ENCODE results near the gene CPA3.

Gene CPA3, protein sequence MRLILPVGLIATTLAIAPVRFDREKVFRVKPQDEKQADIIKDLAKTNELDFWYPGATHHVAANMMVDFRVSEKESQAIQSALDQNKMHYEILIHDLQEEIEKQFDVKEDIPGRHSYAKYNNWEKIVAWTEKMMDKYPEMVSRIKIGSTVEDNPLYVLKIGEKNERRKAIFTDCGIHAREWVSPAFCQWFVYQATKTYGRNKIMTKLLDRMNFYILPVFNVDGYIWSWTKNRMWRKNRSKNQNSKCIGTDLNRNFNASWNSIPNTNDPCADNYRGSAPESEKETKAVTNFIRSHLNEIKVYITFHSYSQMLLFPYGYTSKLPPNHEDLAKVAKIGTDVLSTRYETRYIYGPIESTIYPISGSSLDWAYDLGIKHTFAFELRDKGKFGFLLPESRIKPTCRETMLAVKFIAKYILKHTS

DNA sequence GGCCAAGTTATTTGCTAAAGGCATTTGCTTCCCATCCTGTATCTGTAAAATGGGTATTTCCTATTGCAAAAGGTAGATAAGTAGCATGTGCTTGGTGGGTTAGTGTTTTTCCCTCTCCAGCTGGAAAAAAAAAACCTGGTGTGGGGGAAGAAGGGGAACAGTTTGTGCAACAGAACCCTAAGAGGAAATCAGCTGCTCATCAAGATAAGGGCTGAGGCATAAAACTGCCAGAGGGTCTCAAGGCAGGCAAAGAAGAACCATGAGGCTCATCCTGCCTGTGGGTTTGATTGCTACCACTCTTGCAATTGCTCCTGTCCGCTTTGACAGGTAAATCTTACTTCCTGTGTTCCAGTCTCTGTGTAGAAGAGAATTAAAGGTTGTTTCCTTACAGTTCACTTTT lies at the start of gene CPA3:
CPA3 (plus strand) TSS at position 248 of the 400 bp plus-strand sequence; CDS start at position 260, 12 bp downstream.
- no peak for DNase-seq

DNA sequence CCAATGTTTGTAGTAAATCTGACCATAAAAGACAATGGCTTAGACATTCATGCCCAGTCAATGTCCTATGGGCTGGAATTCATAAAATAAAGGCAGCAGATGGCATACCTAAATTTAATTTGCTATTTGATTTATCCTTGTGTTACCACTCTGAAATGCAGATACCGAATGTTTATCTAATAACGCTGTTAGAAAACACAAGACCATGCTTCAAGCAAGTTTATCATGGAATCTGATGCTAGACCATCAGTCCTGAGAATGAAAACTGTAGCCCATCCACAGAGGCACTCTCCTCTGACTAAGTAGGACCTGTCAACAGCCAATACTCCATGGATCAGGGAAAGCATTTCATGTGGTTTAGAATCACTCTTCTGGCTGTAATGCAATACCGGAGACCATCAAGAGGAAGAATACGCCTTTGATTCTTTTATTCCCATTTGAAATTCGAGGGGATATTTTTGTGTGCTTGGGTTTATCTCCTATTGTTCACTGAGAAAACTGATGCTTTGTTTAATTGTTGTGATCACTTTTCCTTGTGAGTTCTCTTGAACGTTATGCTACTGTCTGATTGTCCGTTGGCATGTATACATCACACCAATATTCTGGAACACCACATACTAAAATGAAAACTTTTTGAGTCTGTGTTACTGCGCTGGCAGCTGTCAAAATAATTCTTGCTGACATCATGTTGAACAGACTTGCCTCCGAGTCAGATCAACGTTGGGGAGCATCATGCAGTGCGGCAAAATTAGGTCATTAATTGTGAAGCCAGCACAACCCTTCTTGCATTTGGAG lies 49.6 kb upstream of the CPA3 start:
- DNase-seq = no peak

DNA sequence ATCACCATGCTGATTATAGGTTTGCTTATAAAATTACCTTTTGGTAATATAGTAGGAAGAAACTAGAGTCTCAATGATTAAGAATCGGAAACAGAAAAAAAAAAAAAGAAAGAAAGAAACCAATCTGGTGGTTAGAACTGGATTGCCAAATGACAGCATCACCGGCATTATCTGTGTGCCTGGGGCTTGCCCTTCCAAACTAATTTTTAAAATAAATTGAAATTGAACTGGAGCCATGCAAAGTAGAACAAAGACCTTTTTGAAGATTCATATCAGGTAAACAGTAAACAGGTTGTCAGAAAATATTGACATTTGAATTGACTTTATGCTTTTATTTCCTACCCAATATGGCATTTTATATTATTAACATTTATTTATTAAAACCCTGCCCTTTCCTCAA lies 48.7 kb upstream of the CPA3 start:
- no peak for DNase-seq

DNA sequence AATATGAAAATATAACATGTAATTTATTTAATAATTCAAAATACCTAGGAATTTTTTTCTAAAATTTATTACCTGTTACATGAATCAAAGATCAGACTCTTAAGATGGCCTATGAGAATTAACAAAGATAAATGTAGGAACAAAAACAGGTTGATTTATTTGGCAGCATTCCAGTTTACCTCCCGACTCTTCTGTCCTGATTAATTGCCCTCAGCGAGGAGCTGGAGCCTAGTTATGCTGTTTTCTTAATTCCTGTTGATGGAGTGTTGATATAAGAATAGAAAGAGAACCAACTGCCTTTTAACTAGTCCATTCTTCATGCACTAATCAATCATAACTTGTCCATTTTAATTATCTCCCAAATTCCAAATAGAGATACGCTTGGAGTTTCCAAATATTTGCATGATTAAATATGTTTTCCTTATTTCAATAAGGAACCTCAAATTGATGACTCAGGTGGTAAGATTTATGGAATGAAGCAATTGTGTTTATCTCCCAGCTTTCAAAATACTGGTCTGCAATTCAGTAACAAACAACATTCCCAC lies 48.0 kb upstream of the CPA3 start:
- DNase-seq = no peak

DNA sequence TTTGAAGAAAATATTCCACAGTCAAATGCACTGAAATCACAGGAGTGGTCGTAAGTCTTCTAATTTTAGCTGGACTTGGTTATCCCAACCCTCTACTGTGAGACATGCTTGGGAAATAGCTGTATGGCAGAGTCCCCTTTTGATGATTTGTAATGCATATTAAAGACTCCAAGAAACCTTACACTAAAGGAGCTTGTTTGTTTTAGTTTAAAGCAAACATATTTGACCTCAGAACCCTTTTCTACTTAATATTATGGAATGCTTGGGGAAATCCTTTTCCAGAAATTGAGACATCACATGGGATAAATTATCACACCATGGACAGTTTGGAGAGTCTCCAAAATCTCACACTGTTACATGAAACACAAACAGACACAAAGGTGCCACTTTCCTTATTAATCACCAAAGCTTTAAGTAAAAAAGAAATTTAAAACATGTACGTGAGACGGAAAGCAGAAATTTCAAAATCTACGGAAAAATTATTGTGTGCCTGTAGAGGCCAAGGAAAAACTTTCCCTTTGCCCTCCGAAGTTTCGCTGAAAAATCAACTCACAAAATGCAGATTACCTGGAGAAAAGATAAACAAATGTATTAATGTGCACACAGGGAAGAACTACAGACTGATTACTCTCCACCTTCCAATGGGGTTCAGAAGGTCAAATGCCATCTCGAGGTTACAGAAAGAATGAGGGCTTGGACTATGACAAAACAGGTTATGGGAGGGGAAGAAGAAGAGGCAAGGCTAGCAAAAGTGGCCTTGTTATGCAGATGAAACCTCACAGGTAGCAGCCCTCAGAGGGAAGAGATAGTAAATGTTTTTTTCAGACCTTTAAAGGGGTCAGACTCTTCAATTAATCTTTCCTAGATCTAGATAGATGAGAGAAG lies 44.5 kb upstream of the CPA3 start:
- DNase-seq = no peak

DNA sequence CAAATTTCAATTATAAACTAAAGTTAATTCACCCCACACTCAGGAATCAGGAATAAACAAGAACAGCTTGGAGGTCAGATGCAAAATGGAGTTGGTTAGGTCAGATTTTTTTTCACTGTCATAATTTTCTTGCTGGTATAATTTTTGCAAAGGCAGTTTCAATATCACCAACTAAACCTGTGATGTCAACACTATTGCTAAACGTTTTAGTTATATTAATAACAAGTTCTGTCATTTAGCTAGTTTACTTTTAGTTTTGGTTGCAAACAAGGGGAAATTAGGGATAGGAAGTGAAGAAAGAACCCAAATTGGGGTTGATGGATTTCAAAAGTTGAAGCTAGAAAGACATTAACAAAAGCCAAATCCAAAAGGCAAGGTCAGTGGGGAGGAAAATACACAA lies 42.1 kb upstream of the CPA3 start:
- DNase-seq = no peak

DNA sequence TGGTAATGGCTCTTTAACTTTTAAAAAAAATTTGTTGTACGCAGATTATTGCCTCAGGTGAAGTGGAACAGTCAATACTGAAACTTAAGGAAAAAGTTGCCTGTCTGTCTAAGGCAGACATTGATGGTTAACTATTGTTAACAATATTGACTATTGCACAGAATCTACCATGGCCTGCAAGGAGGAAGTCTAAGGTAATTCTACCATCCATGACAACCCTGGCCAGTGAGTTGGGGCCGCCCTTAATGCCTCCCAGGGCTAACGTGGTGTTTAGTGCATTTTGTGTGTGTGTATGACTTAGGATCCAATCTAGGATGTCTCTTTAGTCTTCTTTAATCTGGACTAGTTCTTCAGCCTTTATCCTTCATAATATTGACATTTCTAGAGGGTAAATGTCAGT lies 39.6 kb upstream of the CPA3 start:
- DNase-seq = no peak

DNA sequence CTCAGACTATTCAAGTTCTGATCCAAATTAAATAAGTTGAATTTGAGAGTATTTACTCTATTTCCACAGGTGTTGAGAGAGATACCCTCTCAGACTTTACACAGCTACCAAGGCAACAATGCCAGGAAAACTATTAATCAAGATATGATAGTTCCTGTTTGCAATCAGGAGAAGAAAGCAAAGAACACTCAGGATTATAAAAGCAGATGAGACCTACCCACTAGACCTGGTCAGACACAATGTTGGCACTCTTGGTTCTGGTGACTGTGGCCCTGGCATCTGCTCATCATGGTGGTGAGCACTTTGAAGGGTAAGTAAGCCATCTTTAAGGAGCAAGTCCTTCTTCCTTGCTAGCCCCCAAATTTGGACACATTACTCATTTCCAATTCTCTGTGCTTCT lies 37.5 kb upstream of the CPA3 start, which contains the start of gene CPB1:
CPB1 (plus strand) TSS at position 227 of the 400 bp plus-strand sequence; CDS start at position 240, 13 bp downstream.
- no peak for DNase-seq

DNA sequence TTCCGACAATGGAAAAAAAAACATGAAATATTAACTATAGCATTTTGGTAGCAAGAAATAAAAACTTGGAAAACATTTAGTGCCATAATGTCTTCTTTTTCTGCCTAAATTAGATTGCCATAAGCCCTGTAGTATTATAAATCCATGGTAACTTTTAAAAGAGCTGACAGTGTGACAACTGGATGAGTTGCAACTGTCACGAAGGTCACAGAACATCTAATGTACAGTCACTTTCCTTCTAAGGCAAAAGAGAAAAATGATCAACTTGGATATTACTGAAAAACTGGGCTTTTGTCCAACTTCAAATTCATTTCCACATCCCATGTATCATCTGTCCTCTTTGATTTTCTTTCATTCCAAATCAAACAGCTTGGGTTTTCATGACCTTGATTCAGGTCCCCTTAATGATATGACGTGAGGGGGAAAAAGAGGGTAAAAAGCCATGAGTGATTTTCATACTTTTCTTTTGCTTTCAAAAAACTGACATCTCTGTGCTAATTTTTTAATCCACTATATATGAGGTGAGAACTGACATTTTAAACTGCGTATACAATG lies 36.9 kb upstream of the CPA3 start:
- DNase-seq = no peak

DNA sequence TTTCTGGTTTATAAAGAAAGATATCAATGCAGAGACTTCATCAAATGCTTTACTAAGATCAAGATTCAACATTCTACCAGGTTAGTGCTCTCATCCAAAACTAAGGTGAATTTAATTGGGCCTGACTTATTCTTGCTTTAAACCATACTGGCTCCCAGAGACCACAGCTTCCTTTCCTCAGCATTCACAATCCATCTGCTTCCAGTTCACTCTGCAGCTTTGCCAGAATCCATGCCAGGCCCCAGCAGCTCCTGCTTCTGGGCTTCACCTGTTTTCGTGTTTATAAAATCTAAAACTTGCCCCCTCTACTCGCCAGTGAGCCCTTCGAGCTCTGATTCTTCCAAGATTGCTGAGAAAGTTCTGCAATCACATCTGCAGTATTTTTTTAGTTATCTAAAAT lies 35.2 kb upstream of the CPA3 start:
- no peak for DNase-seq

DNA sequence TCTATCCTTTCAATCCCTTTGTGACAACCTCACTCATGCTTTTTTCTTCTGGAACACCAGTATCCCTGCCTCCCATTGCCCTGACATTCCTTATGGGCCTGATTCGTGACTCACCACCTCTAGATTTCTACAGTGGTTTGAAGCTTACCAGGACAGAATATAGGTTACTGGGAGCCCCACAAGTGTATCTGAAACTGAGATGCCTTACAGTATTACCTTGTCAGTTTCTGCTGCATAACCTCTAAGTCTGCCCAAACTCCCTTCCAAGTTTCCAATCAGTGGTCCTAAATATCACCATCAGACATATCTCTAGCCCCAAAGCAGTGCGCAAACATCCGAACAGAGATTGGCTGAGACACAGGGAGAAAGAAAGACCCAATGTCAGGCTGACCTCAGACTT lies 31.9 kb upstream of the CPA3 start:
- DNase-seq = no peak

DNA sequence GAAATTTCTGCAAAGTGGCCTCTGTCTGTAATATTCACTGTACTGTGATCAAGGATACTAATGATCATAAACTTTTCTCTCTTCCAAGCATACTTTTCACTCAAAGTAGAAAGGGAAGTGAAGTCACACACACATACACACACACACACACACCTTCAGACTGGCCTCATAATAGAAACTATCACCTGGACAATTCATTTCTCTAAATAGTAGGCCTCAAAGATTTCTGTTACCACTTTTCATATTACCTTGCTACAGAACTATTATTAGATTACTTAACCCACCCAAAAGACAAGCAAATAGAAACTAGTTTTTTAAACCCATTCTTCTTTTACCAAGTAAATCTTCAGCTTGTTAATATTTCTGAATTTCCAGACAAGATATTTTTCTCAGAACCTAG lies 25.3 kb upstream of the CPA3 start:
- no peak for DNase-seq

DNA sequence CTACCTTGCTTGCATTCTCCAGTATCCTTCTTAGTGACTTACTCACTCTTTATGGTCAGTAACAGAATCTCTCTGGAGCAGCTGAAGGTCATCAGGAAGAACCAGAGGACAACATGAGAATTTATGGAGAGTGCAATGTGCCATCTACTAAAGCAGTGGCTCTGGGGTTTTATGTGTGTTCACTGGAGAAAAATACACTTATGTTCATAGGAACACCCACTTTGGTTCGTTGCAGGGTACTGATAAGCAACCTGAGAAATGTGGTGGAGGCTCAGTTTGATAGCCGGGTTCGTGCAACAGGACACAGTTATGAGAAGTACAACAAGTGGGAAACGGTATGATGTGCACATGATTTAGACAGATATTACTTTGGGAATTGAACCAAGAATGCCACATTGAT lies 24.6 kb upstream of the CPA3 start:
- DNase-seq = no peak

DNA sequence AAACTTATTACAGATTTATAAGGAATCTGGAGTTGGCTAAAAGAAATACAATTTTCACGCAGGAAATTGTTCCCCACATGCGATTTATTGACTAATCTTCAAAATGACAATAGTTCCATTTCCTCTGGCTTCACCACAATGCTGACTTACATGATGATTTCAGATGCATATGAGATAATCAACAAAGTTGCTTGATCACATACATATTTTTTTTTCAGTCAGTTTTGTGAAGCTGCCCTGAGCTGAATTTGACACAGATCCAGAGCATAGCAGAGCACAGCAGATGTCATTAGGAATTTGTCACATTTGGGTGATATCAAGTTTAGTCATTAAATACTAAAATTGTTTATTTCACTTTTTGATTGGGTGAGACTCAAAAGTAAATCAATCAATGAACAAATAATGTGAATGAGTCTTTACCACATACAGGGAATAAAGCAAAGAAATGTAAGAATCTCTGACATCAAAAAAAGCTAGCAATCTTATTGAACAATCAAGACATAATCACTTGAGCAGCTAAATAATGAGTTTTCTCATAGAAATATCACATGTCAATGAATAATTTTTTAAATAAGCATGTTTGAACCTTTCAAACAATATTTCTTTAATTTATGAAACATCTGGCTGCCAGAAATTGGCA lies 19.2 kb upstream of the CPA3 start:
- DNase-seq = no peak

DNA sequence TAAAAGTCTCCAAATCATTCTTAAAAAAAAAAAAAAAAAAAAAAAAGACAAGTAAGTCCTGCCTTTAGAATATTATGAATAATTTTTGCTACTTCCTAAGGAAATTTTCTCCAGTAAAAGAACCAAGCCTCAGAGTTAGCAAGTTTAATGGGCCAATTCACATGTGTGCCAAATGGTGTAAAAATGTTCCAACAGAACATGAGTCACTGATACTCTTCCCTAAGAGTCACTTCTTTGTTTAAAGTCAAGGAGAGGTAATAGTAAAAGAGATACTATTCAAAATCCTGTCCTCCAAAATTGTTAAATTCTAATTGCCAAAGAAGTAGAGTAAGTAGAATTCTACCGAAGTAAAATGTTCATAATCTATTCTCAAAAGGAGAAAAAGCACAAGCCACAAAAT lies 17.7 kb upstream of the CPA3 start:
- DNase-seq = no peak

DNA sequence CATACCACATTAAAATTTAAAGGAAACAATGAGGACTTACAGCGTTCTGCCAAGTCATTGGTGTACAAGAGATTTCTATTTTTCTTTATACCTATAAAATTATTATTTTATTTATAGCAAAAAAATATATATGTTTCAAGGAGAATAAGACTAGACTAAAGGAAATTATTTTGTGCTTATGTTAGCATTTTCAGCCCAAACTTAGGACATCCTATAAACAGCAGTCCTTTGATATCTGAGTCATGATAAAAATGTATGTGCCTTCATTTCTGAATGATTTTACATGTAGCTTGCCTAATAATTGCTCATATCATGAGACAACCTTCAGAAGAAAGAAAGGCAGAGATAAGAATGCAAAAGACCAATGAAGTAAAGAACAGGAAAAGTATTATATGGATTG lies 16.7 kb upstream of the CPA3 start:
- DNase-seq = no peak

DNA sequence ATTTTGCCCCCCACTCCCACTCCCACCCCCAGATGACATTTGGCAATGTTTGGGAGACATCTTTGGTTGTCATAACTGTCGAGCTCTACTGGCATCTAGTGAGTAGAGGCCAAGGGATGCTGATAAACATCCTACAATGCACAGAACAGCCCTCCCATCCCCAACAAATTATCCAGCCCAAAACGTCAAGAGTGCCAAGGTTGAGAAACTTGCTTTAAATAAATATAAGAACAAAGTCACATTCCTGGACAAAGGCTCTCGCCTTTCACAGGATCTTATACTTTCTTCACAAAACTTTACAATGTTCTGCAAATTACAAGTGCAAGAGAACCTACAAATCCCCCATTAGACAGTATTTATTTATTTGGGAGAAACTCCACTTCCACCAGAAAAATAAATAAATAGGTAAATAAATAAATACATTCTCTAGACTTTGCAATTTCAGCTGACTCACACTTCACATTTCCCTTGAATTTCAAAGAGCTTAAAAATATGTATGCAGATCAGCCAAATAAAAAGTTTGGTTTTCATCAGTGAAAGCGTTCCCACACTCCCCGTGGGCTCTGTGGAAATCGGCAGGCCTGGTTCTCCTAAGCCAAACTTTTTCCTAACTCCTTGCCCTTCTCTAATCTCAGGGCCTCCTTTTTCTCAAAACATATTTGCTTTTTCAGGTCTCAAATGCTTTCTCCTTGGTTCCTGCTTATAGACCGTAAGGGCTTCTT lies 12.7 kb upstream of the CPA3 start:
- no peak for DNase-seq

DNA sequence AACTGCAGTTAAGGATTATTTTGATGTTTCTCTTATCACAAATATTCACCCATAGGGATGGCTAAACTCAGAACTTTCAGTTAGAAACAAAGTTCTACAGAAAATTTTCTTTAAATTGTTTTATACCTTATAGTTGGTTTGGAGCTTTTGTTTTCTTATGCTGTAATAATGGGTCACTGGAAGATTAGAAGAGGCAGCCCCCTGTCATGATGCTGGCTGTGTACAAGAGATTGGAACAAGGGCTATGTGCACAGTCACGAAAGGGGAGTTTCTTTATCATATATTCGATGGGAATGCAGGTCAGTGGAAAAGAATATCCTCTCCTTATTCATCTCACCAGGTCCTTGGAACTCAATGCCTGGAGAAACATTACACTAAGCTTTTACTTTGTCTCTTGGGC lies 12.0 kb upstream of the CPA3 start:
- no peak for DNase-seq

DNA sequence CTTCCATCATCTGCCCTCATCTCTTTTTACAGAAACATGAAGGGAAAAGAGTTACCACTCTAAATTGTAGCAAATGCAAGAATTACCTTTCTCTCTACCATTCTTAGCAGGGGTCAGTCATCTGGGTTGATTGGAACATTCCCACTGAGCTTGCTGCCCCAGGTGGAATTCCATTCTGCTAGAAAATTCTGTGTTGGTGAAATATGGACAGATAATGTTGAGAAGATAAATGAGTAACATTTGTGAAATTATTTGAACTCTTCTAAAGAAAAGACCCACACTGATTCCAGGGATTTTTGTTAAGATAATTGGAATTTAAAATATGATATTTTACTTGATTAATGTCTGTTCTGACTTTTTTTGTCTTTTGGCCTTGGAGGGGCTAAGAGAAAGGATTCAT lies 11.0 kb upstream of the CPA3 start:
- DNase-seq = no peak

DNA sequence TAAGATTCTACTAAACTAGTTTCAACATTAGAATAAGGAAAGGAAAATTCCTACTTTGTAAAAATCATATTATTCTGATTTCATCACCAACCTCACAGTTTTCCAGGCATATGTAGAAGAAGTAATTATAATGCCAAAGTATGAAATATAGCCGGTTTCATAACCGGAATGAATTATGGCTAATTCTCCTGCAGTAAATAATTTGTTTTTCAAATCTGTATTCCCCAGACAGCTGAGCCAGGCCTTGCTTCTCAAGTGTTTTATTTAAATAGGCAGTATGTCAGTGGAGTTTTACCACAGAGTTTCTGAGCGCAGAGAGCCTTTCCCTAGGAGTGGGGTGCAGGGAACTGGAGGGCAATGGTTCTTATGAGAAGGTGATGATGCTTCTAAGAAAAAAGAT lies 8.7 kb upstream of the CPA3 start:
- DNase-seq = no peak

DNA sequence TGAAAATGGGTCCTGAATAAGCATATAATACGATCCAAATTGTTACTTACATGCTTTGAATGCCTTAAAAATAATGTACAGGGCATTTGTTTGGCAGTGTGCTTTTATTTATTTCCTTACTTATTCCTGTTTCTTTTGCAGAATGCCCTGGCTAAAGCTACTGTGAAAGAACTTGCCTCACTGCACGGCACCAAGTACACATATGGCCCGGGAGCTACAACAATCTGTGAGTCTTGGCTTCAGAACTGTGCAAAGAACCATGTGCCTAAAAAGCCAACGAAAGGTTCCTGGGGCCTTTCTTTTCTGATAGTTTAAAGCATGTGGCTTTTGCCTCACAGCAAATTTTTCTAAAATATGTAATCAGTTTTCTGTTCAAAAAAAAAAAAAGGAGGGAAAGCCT lies 7.8 kb upstream of the CPA3 start:
- no peak for DNase-seq

Measured in activated CD8-positive, alpha-beta memory T cell treated with anti-CD3 and anti-CD28 coated beads, Interleukin-2, amount 50 U/mL, for 48 hours (primary cell).